Activated CD8-positive, alpha-beta T cell treated with anti-CD3 and anti-CD28 coated beads for 36 hours (primary cell): Measurements from ENCODE around the gene SPATA31D1. TPM values are rescaled to one million over a fixed set of nuclear protein-coding genes. Genes with fewer than 3 reads are reported as not detected.
A peak's percentile ranks its signal among the peaks of the same experiment; 100 is the strongest.

ENCODE experiments used
- ATAC-seq: fragments of 200-7000 bp; cut with Tn5 transposase; one replicate; pipeline ENCODE4 v1.10.0; 2021; ENCODE audit warnings: mild to moderate bottlenecking, moderate library complexity
- CTCF ChIA-PET: fragments of 350-600 bp; sonication (Branson Sonifier 250); formaldehyde crosslinking; loops from one replicate; lab custom pipeline; 2021; ENCODE audit warnings: antibody characterized with exemption; lab: Charles Lee
- POLR2A ChIA-PET: fragments of 350-600 bp; sonication (Branson Sonifier 250); formaldehyde crosslinking; loops from one replicate; lab custom pipeline; 2021; ENCODE audit warnings: antibody characterized with exemption; lab: Charles Lee
- DNase-seq: peaks from one replicate; pipeline ENCODE4 v3.0.0-alpha.2; 2020
- H3K27ac Mint-ChIP-seq: one replicate; pipeline ENCODE4 v1.8.0; 2021; ENCODE audit warnings: mild to moderate bottlenecking, mixed read lengths
- H3K27me3 Mint-ChIP-seq: one replicate; pipeline ENCODE4 v1.8.0; 2021; ENCODE audit warnings: mixed read lengths
- H3K36me3 Mint-ChIP-seq: one replicate; pipeline ENCODE4 v1.8.0; 2021; ENCODE audit warnings: low read depth, mixed read lengths
- H3K4me1 Mint-ChIP-seq: one replicate; pipeline ENCODE4 v1.8.0; 2021; ENCODE audit warnings: low read depth, mixed read lengths
- H3K4me3 Mint-ChIP-seq: one replicate; pipeline ENCODE4 v1.8.0; 2021; ENCODE audit warnings: mild to moderate bottlenecking, moderate library complexity, mixed read lengths
- H3K9me3 Mint-ChIP-seq: one replicate; pipeline ENCODE4 v1.8.0; 2021; ENCODE audit warnings: mixed read lengths
- intact Hi-C: fragments of 100-400 bp; cut with micrococcal nuclease; formaldehyde crosslinking; loops from one replicate; pipeline ENCODE4 v1.10.0; 2022
- total RNA-seq, 2 experiments: library from RNA; stranded (reverse); gene quantifications; one replicate each; pipeline ENCODE4 v1.2.3, GENCODE V29; 2021
- TF ChIP-seq, protein P1 (sequence below): fragments of 200-600 bp; IDR thresholded peaks from one replicate; pipeline ENCODE4 v1.8.0; 2022; ENCODE audit warnings: antibody characterized with exemption, mild to moderate bottlenecking

Gene SPATA31D1
- total RNA-seq, 2 experiments from 2014 or later = not detected

- no peaks in the 10 kb centered on the region for H3K4me1 Mint-ChIP-seq
- POLR2A ChIA-PET = no interaction called here
Observed at GRCh38 chr9:81968026-81968425, 20.5 kb upstream of the SPATA31D1 start.

GRCh38 chr9:81969971-81970370 lies 18.6 kb upstream of the SPATA31D1 start:
- POLR2A ChIA-PET = no interaction called here
- TF ChIP-seq, protein P1, sequence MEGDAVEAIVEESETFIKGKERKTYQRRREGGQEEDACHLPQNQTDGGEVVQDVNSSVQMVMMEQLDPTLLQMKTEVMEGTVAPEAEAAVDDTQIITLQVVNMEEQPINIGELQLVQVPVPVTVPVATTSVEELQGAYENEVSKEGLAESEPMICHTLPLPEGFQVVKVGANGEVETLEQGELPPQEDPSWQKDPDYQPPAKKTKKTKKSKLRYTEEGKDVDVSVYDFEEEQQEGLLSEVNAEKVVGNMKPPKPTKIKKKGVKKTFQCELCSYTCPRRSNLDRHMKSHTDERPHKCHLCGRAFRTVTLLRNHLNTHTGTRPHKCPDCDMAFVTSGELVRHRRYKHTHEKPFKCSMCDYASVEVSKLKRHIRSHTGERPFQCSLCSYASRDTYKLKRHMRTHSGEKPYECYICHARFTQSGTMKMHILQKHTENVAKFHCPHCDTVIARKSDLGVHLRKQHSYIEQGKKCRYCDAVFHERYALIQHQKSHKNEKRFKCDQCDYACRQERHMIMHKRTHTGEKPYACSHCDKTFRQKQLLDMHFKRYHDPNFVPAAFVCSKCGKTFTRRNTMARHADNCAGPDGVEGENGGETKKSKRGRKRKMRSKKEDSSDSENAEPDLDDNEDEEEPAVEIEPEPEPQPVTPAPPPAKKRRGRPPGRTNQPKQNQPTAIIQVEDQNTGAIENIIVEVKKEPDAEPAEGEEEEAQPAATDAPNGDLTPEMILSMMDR = no peak
- Mint-ChIP-seq H3K4me1 (no peaks in the 10 kb centered on the region), H3K27ac (no peak overlapping the region), H3K36me3 (no peaks in the 10 kb centered on the region), H3K27me3 (peaks cover 1% of the 10 kb centered on the region), H3K9me3 (peaks cover 1% of the 10 kb centered on the region), H3K4me3 (no peak overlapping the region)
- intact Hi-C loops = no loop called here
- DNase-seq (no peak), ATAC-seq (no peak)
- CTCF ChIA-PET = no interaction called here

More at GRCh38 chr9:81968026-81968425, 20.5 kb upstream of the SPATA31D1 start:
- intact Hi-C loops = no loop called here
- no peaks in the 10 kb centered on the region for H3K36me3 Mint-ChIP-seq
- no peak for ATAC-seq
- CTCF ChIA-PET = no interaction called here
- H3K9me3 Mint-ChIP-seq = peaks cover 1% of the 10 kb centered on the region
- H3K27ac Mint-ChIP-seq = no peak overlapping the region
- no peak overlapping the region for H3K4me3 Mint-ChIP-seq
- H3K27me3 Mint-ChIP-seq = peaks cover 1% of the 10 kb centered on the region
- TF ChIP-seq, protein P1 = no peak
- DNase-seq = no peak

DNA sequence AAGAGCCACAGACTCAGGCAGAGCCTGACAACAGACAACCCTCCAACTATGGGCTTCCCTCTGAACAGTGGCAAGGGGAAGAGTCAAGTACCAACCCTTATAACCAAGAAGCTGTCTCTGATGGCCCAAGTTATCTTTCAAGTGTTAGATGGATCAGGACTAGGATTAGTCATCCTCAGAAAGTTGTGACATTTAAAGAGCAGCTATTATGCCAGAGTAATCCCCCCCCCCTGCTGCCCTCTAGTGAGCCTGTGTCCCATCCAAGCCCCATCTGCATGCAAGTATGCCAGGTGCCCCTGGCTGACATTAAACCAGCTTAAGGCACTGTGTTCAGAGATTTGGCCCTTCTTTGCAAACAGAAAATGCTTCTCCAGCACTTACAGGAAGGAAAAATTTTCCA lies 16.8 kb upstream of the SPATA31D1 start:
- TF ChIP-seq, protein P1 = no peak
- ChIA-PET CTCF (no interaction called here), POLR2A (no interaction called here)
- Mint-ChIP-seq H3K36me3 (no peaks in the 10 kb centered on the region), H3K4me1 (no peaks in the 10 kb centered on the region), H3K27ac (no peak overlapping the region), H3K27me3 (peaks cover 1% of the 10 kb centered on the region), H3K4me3 (no peak overlapping the region), H3K9me3 (peaks cover 5% of the 10 kb centered on the region)
- intact Hi-C loops = no loop called here
- no peak for ATAC-seq
- peak; percentile 1 for DNase-seq

- ChIA-PET CTCF (no interaction called here), POLR2A (no interaction called here)
- ATAC-seq (no peak), DNase-seq (no peak)
- Mint-ChIP-seq H3K9me3 (peaks cover 5% of the 10 kb centered on the region), H3K27ac (no peak overlapping the region), H3K36me3 (no peaks in the 10 kb centered on the region), H3K27me3 (no peaks in the 10 kb centered on the region), H3K4me3 (no peak overlapping the region), H3K4me1 (no peaks in the 10 kb centered on the region)
- TF ChIP-seq, protein P1 = no peak
- intact Hi-C loops = no loop called here
Observed at GRCh38 chr9:81974764-81975163, 13.8 kb upstream of the SPATA31D1 start.

DNA sequence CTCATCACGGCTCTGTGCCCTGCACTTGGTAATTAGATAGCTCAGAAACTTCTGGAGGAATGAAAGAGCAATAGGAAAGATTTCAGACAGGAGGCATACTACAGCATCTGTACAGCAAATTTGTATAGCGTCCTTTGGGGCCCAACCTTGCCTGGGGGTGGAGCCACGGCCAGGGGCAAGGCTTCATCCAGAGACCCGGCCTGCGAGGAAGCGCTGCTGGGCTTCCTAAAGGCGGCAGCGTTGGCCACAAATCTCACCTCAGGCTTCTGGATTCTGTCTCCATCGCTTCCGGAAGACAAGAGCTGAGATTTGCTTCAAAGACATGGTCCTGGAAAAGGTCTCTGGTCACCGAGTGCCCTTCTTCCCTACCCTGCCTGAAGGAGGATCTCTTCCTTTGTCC lies 12.2 kb upstream of the SPATA31D1 start:
- Mint-ChIP-seq H3K4me3 (no peak overlapping the region), H3K27ac (no peak overlapping the region), H3K36me3 (no peaks in the 10 kb centered on the region), H3K4me1 (no peaks in the 10 kb centered on the region), H3K9me3 (peaks cover 5% of the 10 kb centered on the region), H3K27me3 (no peaks in the 10 kb centered on the region)
- ChIA-PET CTCF (no interaction called here), POLR2A (no interaction called here)
- no peak for DNase-seq
- intact Hi-C loops = no loop called here
- no peak for ATAC-seq
- TF ChIP-seq, protein P1 = no peak
